ENCODE data around the gene GNA15.

DNA sequence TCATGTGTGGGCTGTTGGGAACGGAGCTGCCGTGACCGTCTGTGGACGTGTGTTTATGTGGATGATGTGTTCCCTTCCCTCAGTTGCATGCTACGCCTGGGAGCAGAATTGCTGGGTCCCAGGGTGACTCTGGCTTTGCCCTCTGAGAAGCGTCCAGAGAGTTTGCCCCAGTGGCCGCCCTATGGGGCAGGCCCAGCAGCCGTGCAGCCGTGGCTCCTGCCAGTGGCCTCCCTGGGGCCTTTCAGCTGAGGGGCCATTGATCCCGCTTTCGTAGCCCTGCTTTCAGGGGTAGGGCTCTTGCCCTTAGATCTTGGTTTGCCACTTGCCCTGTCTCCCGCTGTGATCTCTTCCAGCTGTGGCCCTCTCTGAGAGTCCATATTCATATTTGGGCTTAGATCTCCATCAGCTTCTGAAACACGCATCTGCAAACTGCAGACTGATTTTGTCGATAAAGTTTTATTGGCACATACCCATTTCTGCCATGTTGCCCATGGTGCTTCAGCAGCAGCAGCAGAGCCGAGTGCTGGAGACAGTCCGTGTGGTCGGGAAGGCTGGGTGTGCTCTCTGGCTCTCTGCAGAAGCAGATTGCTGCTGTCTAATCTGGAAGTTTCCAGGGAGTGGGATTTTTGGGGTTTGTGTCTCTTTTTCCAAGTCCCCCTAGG, 24.1 kb upstream of the GNA15 start:
- TF ChIP-seq, protein P1, sequence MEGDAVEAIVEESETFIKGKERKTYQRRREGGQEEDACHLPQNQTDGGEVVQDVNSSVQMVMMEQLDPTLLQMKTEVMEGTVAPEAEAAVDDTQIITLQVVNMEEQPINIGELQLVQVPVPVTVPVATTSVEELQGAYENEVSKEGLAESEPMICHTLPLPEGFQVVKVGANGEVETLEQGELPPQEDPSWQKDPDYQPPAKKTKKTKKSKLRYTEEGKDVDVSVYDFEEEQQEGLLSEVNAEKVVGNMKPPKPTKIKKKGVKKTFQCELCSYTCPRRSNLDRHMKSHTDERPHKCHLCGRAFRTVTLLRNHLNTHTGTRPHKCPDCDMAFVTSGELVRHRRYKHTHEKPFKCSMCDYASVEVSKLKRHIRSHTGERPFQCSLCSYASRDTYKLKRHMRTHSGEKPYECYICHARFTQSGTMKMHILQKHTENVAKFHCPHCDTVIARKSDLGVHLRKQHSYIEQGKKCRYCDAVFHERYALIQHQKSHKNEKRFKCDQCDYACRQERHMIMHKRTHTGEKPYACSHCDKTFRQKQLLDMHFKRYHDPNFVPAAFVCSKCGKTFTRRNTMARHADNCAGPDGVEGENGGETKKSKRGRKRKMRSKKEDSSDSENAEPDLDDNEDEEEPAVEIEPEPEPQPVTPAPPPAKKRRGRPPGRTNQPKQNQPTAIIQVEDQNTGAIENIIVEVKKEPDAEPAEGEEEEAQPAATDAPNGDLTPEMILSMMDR (IDR thresholded peaks at IDR 0.05), result no peak
- TF ChIP-seq POLR2A (IDR thresholded peaks at IDR 0.05), result no peak

Data from esophagus squamous epithelium (tissue), 4 donors.